Right forelimb (tissue), 1 donor: ENCODE measurements around the gene TNFAIP3.
"Not testable (repeated sequence)": the region's sequence is repeated elsewhere in the genome, so short reads cannot be mapped to it uniquely, and the experiment has no call there.

Experiments used
- DNase-seq: peaks from one replicate; pipeline ENCODE4 v3.0.0-alpha.2; 2018

Gene TNFAIP3

DNA sequence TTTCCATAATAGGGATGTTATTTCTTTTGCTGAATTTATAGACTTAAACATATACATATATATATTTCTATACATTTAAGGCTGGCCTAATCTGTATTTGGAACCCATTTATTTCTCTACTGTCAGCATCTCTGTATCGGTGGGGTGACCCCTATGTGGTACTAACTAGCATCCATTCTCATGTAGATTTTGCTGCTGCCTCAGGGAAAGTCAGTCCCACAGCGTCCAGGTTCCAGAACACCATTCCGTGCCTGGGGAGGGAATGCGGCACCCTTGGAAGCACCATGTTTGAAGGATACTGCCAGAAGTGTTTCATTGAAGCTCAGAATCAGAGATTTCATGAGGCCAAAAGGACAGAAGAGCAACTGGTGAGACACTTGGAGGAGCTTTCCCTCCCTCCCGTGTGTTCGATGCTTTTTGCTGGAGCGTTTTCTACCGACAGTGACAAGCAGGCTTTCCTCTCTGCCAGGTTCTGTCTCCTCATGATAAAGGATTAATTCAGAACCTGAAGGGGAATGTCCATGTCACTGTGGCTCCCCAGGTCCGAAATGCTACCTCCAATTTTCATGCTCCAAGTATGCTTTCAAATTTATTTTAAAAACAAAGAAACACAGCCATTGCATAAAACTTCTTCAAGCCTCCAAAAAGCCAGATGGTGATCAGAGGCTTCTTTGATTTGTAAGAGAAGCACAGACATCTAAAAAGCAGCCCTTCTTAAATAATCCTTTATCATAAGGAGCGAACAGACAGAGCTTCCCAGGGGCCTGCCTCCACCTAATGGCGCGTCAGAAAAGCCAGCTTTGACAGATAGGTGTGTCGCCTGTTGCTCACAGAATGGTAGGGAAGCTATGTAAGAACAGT is 13.1 kb downstream of the TNFAIP3 start:
- no peak for DNase-seq

DNA sequence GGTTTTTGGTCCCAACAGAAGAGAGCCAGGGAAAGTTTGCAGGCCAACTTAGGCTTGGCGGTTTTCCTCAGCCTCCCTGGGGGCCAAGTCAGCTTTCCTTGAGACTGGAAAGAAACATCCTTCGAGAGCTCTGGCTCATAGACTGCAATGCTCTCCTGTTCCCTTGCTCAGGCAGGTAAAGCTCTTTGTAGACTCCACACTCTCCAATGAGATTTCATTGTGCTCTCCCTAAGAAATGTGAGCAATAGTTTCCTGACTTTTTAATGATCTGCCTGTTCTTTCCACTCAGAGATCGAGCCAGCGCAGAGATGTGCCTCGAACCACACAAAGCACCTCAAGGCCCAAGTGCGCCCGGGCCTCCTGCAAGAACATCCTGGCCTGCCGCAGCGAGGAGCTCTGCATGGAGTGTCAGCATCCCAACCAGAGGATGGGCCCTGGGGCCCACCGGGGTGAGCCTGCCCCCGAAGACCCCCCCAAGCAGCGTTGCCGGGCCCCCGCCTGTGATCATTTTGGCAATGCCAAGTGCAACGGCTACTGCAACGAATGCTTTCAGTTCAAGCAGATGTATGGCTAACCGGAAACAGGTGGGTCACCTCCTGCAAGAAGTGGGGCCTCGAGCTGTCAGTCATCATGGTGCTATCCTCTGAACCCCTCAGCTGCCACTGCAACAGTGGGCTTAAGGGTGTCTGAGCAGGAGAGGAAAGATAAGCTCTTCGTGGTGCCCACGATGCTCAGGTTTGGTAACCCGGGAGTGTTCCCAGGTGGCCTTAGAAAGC is 13.9 kb downstream of the TNFAIP3 start:
- no peak for DNase-seq

DNA sequence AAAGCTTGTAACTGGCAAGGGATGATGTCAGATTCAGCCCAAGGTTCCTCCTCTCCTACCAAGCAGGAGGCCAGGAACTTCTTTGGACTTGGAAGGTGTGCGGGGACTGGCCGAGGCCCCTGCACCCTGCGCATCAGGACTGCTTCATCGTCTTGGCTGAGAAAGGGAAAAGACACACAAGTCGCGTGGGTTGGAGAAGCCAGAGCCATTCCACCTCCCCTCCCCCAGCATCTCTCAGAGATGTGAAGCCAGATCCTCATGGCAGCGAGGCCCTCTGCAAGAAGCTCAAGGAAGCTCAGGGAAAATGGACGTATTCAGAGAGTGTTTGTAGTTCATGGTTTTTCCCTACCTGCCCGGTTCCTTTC is 14.4 kb downstream of the TNFAIP3 start:
- DNase-seq, result no peak

DNA sequence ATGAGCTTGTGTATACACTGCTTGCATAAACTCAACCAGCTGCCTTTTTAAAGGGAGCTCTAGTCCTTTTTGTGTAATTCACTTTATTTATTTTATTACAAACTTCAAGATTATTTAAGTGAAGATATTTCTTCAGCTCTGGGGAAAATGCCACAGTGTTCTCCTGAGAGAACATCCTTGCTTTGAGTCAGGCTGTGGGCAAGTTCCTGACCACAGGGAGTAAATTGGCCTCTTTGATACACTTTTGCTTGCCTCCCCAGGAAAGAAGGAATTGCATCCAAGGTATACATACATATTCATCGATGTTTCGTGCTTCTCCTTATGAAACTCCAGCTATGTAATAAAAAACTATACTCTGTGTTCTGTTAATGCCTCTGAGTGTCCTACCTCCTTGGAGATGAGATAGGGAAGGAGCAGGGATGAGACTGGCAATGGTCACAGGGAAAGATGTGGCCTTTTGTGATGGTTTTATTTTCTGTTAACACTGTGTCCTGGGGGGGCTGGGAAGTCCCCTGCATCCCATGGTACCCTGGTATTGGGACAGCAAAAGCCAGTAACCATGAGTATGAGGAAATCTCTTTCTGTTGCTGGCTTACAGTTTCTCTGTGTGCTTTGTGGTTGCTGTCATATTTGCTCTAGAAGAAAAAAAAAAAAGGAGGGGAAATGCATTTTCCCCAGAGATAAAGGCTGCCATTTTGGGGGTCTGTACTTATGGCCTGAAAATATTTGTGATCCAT is 15.3 kb downstream of the TNFAIP3 start:
- DNase-seq, result no peak

DNA sequence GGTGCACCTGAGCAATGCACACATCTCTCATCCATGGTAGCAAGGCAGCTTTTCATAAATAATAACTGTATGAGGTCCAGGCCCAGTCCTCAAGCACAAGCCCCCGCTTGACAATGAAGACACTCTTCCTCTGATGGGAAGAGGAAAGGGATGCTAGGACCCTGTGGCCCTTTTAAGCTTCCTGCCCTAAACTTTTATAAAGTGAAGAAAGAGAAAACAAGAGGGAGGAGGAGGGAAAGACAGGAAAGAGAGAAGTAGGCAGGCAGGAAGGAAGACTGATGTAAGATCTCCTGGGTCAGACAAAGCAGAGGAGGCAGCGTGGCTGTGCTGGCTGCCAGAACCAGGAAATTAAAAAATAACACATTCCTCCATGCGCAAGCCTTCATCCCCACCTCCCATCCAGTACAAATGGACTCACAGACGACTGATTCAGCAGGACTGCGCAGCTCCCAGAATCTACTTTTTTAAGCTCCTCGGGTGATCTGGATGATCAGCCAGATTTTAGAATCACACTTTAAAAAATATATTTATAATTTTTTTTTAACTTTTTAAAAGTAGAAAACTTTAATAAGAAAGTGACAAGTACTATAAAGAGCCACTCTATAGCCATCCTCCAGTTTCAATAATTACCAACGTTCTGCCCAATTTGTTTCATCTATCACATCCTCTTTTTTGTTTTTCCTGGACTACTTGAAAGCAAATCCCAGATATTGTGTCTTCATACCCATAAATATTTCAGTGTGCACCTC is 16.5 kb downstream of the TNFAIP3 start:
- no peak for DNase-seq

DNA sequence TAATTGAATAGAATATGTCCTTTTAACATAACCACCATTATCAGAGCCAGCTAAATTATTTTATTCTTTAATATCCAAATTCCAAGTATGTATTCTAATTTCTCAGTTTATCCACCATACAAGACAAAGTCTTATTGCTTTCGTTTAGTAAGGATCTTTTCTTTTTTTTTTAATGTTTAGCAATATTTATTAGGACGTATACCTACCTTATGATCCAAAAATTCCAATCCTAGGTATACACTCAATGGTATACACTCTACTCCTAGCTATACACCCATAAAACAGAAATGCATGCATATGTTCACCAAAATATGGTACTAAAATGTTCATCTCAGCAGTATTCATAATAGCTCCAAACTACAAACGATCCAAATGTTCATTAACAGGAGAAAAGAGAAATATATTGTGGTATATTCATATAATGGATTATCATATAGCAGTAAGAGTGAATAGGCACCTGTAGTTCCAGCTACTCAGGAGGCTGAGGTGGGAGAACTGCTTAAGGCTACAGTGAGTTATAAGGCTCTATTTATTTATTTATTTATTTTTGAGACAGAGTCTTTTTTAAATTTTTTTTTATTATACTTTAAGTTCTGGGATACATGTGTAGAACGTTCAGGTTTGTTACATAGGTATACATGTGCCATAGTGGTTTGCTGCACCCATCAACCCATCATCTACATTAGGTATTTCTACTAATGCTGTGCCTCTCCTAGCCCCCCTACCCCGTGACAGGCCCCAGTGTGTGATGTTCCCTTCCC is 17.3 kb downstream of the TNFAIP3 start:
- DNase-seq, result no peak

DNA sequence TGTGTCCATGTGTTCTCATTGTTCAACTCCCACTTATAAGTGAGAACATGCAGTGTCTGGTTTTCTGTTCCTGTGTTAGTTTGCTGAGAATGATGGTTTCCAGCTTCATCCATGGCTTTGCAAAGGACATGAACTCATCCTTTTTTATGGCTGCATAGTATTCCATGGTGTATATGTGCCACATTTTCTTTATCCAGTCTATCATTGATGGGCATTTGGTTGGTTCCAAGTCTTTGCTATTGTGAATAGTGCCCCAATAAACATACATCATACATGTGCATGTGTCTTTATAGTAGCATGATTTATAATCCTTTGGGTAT is 17.8 kb downstream of the TNFAIP3 start:
- not testable (repeated sequence) for DNase-seq

DNA sequence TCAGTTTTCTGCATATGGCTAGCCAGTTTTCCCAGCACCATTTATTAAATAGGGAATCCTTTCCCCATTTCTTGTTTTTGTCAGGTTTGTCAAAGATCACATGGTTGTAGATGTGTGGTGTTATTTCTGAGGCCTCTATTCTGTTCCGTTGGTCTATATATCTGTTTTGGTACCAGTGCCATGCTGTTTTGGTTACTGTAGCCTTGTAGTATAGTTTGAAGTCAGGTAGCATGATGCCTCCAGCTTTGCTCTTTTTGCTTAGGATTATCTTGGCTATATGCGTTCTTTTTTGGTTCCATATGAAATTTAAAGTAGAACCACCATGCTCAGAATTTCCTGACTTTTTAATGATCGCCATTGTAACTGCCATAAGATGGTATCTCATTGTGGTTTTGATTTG is 19.2 kb downstream of the TNFAIP3 start:
- DNase-seq, result not testable (repeated sequence)

DNA sequence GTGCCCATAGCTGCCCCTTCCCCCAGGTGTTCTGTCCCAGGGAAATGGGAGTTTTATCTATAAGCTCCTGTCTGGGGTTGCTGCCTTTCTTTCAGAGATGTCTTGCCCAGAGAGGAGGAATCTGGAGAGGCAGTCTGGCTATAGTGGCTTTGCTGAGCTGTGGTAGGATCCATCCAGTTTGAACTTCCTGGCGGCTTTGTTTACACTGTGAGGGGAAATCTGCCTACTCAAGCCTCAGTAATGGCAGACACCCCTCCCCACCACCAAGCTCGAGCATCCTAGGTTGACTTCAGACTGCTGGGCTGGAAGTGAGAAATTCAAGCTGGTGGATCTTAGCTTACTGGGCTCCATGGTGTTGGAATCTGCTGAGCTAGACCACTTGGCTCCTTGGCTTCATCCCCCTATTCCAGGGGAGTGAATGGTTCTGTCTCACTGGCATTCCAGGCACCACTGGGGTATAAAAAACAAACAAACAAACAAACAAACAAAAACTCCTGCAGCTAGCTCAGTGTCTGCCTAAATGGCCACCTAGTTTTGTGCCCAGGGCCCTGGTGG is 24.0 kb downstream of the TNFAIP3 start:
- DNase-seq, result no peak

DNA sequence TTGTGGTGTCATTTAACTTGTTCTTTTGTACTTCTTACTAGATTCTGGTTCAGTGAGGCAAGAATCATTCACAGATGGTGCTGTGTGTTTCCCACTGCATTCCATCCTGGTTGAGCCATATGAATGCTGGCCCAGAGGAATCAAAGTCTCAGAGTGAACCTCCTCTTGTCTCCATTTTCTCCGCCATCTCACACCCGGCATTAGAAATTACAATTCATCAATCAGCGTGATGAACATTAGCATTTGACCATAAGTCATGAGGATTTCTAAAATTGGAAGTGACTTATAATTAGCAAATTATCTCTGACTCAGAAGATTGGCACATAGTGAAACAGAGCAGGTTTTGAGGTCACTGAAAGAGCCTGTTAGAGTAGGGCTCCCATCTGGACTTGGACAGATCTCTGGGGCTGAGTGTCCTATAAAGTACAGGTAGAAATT is 25.2 kb downstream of the TNFAIP3 start:
- no peak for DNase-seq

DNA sequence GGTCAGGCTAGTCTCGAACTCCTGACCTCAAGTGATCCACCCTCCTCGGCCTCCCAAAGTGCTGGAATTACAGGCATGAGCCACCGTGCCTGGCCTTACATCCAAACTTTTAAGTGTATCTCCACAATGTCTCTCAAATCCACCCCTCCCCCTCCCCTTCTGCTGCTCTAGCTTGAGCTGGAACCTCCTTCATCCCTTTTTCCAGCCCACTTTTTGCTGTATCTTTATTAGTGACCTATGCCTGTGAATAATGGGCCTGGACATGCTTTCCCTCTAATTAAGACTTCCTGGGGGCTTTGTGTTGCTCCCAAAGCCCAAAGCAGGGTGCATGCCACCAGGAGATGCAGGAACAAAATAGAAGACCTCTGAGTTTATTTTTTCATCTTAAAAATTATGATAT is 26.1 kb downstream of the TNFAIP3 start:
- no peak for DNase-seq

DNA sequence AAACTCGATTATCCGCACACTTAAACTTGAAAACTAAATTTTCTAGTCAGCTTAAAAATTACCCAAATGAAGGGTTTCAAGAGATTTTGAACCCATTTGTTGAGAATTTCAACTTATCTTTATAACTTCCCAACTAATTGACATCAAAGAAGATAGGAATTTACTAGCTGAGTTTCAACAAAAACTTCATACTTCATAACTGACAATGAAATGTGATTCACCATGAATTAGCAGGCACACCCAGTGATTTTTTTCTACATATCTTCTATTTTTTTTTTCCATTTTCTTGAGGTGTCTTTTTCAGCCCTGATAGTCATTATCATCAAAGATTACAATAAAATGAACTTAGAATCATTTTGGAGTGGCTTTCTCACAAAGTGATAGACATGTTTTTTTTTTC is 26.7 kb downstream of the TNFAIP3 start:
- no peak for DNase-seq

DNA sequence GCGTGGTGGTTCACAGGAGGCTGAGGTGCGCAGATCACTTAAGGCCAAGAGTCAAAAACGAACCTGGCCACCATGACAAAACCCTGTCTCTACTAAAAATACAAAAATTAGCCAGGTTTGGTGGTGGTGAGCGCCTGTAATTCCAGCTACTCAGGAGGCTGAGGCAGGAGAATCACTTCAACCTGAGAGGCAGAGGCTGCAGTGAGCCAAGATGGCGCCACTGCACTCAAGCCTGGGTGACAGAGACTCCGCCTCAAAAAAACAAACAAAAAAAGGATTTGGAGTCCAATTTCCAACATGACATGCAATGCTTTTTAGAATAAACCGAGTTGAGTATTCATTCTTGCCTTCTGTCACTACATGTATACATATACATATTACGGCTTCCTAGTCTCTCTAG is 27.3 kb downstream of the TNFAIP3 start:
- not testable (repeated sequence) for DNase-seq

DNA sequence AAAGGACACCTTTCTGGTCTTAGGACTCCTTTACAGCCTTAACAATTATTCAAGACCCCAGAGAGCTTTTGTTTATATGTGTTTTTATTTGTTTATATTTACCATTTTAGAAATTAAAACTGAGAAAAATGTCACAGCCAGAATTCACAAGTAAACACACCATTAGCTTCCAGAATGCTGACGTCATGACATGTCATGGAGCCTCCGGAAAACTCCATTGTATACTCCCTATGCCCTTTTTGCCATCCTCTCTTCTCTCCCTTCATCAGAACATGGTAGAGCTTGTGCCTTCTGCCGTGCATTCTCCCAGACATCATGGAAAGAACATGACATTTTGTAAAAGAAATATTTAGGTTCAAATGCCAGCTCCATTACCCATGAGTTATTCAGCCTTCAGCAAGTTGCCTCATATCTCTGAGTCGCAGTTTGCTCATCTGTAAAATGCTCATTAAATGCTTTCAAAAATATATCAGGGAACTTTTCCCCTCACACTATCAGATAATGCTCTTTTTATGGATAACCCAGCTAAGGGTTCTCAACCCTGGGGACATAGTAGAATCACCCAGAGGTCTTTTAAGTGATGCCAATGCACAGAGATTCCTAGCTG is 27.8 kb downstream of the TNFAIP3 start:
- DNase-seq, result no peak

DNA sequence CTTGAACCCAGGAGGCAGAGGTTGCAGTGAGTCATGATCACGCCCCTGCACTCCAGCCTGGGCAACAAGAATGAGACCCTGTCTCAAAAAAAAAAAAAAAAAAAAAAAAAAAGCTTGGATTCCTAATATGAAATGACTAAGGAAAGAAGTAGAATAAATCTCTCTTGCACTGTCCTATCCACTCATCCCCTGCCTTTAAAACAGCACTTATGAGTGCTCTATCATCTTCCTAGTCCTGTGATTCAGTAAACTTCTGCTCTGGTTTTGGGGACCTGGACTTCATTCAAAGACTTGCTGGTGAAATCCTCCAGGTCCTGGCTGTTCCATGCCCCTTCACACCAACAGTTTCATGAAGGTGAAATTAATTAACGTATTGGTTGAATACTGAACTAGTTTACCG is 29.6 kb downstream of the TNFAIP3 start:
- DNase-seq, result no peak

DNA sequence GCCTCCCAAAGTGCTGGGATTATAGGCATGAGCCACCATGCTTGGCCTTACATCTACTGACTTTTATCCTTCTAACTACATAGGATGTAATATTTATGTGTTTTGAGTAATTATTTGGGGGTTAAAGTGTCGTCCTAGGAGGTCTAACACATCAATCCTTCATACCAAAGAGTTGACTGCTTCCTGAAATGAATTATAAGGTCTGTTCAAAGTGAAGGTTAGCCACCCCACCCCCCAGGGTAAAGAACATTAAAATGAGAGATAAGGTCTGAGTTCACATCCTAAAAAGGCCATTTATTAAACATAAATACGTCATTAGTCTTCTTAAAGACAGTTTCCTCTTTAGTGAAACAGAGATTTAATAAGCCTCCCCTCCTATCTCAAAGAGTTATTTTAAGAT is 33.8 kb downstream of the TNFAIP3 start:
- no peak for DNase-seq

DNA sequence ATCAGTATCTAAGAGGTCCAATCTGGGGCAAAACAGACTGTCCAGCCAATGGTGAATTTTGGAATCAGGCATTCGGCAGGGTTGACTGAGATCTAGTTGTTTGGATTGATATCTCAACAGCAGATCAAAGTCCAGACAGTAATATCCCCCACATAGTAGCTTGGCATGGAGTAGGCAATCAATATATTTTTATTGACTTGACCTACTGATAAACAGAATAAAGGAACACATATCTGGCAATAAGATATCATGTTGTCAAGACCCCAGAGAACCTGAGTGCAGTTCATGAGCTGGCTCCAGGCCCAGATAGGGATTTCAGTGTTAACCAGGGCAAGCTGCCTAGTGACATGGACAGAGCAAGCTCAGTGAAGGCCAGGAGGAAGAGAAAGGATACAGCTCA is 34.4 kb downstream of the TNFAIP3 start:
- DNase-seq, result no peak

DNA sequence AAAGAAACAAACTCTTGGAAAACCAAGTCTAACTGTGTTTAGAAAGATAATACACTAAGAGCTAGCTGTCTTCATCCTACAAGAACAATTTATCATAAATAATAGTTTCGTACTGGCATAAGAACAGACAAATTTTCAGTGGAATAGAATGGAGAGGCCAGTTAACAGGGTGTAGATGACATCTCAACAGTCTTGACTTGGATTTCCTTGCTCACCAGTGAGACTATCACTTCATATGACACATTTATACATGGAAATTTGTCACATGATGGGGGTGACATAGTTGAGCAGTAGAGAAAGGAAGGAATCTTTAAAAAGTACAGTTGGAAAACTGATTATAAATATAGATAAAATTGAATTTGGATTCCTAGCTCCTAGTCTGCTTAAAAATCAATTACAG is 35.6 kb downstream of the TNFAIP3 start:
- DNase-seq, result no peak

DNA sequence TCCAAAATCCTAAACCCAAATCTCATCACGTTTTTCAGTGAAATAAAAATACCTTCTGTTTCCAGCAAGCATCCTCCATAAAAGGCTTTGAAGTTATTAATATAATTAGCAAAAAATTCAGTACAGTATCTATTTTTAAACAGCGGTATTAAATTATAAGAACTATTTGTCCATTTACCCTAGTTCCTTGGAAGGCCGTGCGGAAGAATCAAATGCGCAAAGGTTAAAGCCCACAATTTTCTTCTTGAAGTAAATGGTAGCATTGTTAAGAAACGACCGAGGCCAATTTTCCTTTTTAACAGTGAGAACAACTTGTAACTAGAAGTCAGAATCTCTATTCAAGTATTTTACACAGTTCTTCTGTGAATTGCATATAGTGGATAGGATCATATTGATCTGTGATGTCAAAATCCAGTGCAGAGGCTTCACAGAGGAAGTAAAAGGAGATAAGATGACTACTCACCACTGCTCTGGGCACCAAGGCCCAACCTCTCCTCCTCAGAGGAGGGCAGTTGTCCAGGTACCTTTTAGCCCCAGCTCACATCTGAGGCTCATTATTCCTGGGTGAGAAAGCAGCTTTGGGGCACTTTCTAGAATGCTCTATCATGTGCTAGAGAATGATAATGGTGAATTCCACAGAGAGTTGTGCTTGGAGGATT is 36.3 kb downstream of the TNFAIP3 start:
- DNase-seq, result no peak

DNA sequence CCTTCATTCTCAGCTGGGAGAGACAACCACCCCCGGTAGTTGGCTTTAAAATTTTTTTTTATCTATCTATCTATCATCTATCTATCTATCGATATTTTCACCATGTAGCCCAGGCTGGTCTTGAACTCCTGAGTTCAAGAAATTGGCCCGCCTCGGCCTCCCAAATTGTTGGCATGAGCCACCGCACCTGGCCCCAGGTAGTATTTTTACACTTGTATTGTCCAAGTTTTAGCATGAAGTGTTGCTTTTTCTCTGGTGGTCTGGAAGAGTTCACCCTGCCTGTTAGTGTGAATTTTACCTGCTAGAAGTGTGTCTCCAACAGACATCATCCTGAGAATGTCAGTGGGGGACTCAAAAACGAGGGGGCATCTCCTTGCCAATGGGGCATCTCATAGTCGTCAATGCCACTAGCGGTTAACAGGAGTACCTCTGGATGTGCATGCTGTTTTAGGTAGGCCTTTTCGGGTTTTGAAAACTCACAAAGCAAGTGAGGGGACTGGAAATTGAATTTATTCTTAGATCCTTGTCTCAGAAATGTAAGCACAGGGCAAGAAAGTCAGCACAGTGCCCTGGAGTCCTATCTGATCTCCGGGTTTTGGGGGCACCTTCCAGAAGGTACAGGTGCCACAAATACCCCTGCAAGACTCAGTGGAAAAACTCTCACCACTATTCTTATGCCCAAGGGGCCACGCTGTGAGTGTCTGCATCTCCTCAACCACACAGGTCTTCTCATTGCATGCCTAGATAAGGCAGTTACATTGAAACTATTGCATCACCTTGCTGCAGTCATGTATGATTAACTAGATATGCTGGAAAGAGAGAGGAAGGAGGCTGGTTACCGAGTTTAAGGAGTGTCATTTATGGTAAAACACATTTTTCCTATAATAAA is 37.1 kb downstream of the TNFAIP3 start:
- no peak for DNase-seq
